Cortex of kidney (tissue), 1 donor: ENCODE data around the gene TIAM2.
"Not testable (repeated sequence)": the region's sequence is repeated elsewhere in the genome, so short reads cannot be mapped to it uniquely, and the experiment has no call there.

Source experiments
- DNase-seq: peaks from one replicate; lab custom pipeline; 2025; lab: John Stamatoyannopoulos, UW

The TIAM2 gene

DNA sequence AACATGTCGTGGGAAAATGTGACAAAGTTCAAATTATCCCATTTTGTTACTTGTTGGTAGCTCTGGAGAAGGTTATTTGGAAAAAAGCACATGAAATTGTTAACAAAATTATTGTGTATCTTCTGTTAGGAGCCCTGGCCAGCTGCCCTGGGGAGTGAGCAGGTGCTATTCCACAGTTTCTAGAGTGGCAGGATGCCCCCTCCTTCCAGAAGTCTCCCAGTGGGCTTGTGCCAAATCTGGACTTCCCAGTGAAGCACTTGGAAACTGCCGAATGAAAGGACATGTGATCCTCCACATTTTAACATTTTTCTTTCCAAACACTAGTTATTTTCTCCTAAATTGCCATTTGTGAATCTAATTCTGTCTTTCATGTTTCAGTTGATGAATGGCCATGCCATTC lies 201.8 kb downstream of the TIAM2 start:
- DNase-seq = no peak

- DNase-seq = no peak
Measured at GRCh38 chr6:155197932-155198331, 202.8 kb downstream of the TIAM2 start.

DNA sequence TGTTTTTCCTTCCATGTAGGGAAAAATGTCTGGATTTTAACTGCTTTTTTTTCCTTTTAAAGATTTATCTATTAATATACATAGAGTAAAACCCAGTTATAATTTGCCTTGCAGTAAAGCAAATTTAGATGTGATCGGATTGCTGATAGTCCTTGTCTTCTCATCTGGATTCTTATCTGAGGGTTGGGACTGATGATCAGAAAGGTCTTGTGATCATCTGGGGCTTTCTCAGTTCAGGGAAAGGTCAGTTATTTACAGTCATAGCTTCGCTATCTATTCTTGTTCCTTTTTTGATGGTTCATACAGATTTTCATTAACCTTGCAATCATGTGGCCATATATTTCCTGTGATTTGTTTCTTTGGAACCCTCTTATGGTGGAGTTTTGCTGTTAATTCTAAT lies 204.9 kb downstream of the TIAM2 start:
- DNase-seq = no peak

DNA sequence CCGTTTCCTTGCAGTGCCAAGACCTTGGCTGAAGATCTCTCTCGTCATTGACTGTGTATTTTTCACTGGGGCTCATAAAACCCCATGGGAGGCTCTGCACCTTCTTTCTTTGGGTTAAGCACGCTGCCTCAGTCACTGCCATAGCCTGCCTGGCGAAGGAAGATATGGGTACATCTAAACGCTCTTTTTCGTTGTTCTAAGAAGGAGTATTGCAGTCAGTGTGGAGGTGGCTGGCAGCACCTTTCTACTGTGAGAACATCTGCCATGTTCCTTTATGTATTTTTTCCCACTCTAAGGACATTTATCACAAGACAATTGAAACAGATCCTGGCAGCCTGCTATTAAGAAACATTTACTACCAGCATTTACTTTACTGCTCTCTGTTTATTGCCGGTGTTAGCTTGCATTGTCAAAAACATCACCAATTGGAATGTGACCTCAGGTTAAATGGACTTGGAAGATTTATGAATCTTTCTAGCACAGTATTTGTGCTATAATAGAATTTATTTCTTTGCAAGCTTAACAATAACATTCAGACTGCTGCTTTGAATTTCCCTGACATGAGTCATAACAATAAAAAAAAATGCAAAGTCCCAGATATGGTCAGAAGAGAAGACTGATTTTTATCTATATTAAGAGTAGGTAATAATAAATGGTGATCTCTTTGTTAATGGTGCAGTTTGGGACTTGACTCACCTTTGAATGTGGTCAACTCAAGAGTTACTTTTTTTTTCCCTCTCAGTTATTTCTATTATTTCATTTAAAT lies 206.5 kb downstream of the TIAM2 start:
- no peak for DNase-seq

DNA sequence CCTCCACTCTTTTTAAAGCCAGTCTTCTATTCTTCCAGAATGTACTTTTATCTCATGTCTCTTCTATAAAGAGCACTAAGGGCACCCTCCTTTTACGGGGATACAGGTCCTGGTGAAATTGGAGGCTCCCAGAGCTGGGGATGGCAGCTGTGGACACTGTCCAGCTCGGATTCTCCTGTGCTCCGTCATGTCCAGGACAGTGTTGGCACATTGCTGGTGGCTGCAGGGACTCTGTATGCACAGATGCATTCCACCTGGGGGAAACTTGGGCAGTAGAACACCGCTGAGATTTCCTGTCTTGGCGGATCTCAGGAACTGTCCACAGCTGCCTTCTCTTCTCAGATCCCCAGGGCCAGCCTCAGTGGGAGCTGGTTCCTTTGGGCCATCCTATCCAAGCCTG lies 212.1 kb downstream of the TIAM2 start:
- DNase-seq = no peak

- DNase-seq = no peak
Measured at GRCh38 chr6:155212106-155212505, 217.0 kb downstream of the TIAM2 start.

GRCh38 chr6:155212616-155213380 lies 217.7 kb downstream of the TIAM2 start:
- DNase-seq = no peak

DNA sequence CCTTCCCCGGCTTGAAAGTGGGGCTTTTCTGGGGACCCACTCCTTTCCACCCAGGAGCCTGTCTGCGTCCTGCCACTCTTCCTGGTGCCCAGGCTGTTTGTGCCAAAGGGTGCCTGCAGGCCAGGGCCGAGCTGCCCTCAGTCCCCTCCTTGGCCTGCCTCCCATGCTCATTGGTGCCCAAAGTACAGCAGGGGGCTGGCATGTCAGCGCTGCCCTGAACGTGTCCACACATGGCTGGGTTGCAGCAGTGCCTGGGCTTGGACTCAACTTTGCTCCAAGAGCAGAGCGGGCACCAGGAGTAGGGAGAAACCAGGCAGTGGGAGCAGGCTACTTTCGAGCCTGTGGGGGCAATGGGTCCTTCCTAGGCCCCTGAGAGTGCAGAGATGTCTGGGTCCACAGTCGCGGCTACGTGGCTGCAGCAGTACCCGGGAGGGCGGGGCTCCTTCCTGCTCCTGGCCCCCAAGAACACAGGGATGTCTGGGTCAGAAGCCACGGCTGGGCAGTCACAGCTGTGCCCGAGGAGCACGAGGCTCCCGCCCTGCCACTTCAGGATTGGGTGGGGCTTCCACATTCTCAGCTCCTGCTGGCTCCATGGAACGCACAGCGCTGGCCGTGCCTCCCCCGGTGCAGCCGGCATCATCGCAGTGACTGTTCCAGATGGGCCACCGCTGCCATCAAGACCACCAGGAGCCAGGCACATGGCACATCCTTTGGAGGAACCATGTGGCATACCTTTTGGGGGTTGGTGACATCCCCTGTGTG lies 218.7 kb downstream of the TIAM2 start:
- DNase-seq = no peak

DNA sequence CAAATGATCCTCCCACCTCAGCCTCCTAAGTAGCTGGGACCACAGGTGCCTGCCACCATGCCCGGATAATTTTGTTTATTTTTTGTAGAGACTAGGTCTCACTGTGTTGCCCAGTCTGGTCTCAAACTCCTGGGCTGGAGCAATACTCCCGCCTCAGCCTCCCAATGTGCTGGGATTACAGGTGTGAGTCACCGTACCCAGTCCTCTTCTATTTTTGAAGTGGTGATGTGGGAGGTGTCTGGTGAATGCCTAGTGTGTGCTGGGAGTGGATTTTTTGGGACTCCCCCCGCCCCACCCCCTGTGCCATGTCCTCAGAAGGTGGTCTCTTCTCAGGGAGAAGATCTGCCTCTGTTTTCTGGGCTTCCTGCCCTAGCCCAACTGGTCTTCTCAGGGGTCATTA lies 220.8 kb downstream of the TIAM2 start:
- DNase-seq = no peak

- DNase-seq = no peak
Measured at GRCh38 chr6:155216312-155217046, 221.4 kb downstream of the TIAM2 start.

GRCh38 chr6:155218711-155219110 lies 223.6 kb downstream of the TIAM2 start:
- not testable (repeated sequence) for DNase-seq

GRCh38 chr6:155219299-155219698 lies 224.2 kb downstream of the TIAM2 start:
- no peak for DNase-seq

DNA sequence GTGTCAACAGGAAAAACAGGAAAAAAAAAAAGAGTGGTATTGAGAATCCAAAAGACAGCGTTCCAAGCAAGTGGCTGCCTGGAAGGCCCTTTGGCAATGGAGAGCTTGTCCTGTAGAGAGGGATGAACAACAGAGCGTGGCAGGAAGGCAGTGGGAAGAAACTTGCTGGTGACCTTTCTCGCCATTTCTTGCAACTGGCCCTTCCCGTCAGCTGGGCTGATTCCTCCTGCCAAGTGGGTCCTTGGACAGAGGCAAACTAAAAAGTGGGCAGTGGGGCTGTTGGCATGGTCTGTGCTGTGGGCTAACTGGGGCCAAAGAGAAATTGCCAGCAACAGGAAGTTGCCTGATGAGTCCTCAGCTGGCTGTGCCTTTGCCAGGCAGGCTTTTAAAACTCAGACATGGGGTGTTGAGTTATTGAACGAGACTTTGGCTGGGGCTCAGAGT lies 224.8 kb downstream of the TIAM2 start:
- no peak for DNase-seq

GRCh38 chr6:155221086-155221485 lies 226.0 kb downstream of the TIAM2 start:
- DNase-seq = no peak

- DNase-seq = no peak
Measured at GRCh38 chr6:155222506-155222905, 227.4 kb downstream of the TIAM2 start.

DNA sequence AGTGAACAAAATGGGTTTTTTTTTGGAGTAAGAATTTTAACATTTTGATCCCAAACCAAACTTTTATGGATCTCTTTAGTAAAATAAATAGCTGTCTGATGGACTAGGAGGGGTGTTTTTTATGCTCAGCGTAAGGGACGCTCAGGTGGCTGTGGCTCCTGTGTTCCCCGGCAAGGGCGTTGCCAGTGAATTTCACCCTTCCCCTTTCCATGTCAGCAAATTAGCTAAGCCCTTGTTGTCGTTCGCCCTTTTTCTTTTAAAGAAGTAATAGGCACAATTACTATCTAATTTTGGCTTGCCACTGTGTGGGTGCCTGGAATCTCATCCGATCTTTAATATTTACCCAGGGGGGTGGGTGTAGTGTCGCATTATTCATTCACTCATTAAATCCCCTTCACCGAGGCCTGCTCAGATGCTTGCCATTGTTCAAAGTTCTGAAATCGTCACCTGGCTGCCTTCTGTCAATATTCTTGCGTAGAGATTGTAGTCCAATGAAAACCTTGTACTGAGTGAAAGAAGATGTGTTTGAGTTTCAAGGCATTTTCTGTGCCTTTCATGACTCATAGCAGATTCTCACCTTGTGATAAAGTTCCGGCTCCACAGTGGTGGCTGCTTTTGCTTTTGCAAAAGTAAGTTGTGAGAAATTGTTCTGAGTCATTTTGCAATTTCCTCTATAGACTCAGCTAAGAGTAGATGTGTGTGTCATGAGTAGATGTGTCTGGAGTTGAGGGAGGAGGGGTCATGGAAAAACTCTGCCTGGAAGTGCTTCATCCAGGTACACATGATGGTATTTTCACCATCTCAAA lies 228.7 kb downstream of the TIAM2 start:
- no peak for DNase-seq

- DNase-seq = no peak
Measured at GRCh38 chr6:155224618-155225017, 229.5 kb downstream of the TIAM2 start.

DNA sequence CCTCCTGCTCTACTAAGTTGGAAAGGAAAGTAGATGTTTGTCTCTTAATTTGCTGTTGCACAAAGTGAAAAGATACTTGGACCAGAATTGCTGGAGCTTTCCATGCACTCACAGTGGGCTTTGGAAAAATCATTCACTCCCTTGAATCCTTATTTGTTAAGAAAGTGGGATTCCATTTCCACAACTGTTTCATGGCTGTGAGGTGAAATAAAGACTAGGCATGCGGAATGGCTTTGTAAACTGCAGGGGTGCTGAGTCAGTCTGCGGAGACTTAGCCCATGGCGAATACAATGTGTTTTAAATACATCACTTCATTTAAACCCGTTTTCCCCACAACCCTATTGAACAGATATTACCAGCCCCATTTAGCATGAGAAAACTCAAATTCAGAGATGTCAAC lies 231.9 kb downstream of the TIAM2 start:
- DNase-seq = no peak

DNA sequence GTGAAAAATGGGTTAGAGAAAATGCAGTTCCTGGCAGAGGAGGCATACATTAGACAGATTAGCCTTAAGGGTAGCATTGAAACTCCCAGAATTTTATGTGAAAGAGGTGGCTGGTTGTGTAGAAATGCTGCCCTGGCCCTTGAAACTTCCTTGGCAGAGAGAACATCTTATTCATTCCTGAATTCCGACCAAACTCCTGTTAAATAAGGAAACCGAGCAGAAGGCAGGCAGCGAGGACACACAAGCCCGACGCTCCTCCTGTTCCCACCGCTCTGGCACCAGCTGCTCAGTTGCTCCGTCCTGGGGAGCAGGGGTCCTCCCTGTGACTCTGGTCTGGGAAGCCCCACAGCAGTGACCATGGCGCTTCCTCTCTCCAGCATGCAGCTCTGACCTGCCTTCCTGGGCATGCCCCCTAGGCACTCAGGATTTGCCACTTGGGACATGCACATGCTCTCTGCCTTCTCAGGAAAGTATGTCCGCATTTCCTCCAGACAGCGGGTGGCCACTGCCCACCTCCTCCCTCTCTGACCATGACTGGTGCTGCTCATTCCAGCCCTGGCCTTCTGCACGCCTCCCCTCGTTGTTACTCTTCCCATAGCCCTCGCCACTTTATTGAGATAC lies 233.5 kb downstream of the TIAM2 start:
- DNase-seq = no peak

DNA sequence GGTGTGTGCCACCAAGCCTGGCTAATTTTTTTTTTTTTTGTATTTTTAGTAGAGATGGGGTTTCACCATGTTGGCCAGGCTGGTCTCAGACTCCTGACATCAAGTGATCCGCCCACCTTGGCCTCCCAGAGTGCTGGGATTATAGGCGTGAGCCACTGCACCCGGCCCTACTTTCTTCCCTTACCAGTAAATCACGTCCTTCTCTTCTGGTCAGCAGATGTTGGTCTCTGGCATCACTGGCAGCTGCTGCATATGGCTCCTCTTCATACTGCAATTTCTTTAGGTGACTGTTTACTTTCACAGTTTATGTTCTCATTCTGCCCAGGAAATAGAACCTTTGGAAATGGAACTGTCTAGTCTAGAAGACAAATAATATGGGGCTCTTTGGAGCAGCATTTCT lies 235.9 kb downstream of the TIAM2 start:
- DNase-seq = not testable (repeated sequence)

DNA sequence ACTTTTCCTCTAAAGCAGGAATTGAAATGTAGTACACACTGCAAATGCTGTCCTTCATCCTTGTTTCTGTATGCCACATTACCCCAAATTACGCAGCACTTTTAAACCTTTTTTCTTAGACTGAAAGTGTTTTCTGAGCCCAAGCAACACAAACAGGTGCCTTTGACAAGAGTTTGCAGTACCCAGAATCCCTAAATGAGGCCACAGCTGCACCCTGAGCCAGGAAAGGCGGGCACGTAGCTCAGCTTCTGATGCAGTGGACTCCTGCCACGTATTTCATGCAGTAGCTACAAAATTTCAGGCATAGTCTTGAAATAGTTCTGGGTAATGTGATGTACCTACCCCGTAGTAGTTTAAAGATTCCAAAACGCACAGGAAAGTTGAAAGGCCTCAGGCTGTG lies 237.7 kb downstream of the TIAM2 start:
- no peak for DNase-seq
